RWPE1 (cell line): ENCODE measurements around the gene MACF1.

Source experiments
- CTCF ChIA-PET: fragments of 350-600 bp; sonication (Branson Sonifier 250); formaldehyde crosslinking; extraction: SDS; loops from one replicate; lab custom pipeline; 2021; lab: Yijun Ruan, JAX
- POLR2A ChIA-PET: fragments of 400-600 bp; formaldehyde crosslinking; extraction: SDS; loops from one replicate; lab custom pipeline; 2020; ENCODE audit warnings: antibody characterized with exemption; ENCODE audit not compliant: low non-redundant PET; lab: Yijun Ruan, JAX
- DNase-seq: peaks from one replicate; pipeline ENCODE4 v3.0.0; 2012; ENCODE audit warnings: low spot score
- H3K27ac ChIP-seq: fragments of 450-650 bp; 2 replicates; pipeline ENCODE4 v1.5.1; 2017
- CTCF ChIP-seq: fragments of 450-650 bp; conservative IDR thresholded peaks from 2 replicates; pipeline ENCODE4 v1.5.1; 2017; ENCODE audit warnings: low read depth, mild to moderate bottlenecking

The MACF1 gene

GRCh38 chr1:39352881-39353280 lies 148.4 kb downstream of the MACF1 start:
- POLR2A ChIA-PET: no interaction called here

GRCh38 chr1:39354572-39354971 lies 150.1 kb downstream of the MACF1 start:
- no peak overlapping the region for H3K27ac ChIP-seq
- CTCF ChIA-PET: interaction anchor here (0.7 kb wide), 1 partner anchor 59 kb away, joined by 3 read pairs; no protein-coding TSS in a partner anchor
- POLR2A ChIA-PET: no interaction called here
- no peak for TF ChIP-seq CTCF
- no peak for DNase-seq

More at GRCh38 chr1:39352881-39353280, 148.4 kb downstream of the MACF1 start:
- no peak for TF ChIP-seq CTCF
- CTCF ChIA-PET: no interaction called here
- H3K27ac ChIP-seq: no peak overlapping the region
- no peak for DNase-seq

GRCh38 chr1:39358491-39358890 lies 154.0 kb downstream of the MACF1 start:
- H3K27ac ChIP-seq: no peak overlapping the region
- ChIA-PET POLR2A (no interaction called here), CTCF (interaction anchor here (0.6 to 0.9 kb wide), 2 partner anchors 23 to 40 kb away, joined by 3 read pairs; no protein-coding TSS in a partner anchor)
- no peak for TF ChIP-seq CTCF
- DNase-seq: no peak

GRCh38 chr1:39359028-39359570 lies 154.6 kb downstream of the MACF1 start:
- CTCF ChIA-PET: interaction anchor here (0.9 kb wide), 1 partner anchor 22 kb away, joined by 3 read pairs; no protein-coding TSS in a partner anchor
- DNase-seq: no peak

GRCh38 chr1:39360731-39361130 lies 156.2 kb downstream of the MACF1 start:
- ChIA-PET CTCF (no interaction called here), POLR2A (no interaction called here)
- no peak for DNase-seq
- no peak for TF ChIP-seq CTCF
- no peak overlapping the region for H3K27ac ChIP-seq

More at GRCh38 chr1:39359028-39359570, 154.6 kb downstream of the MACF1 start:
- no peak overlapping the region for H3K27ac ChIP-seq
- POLR2A ChIA-PET: no interaction called here
- no peak for TF ChIP-seq CTCF

GRCh38 chr1:39361446-39361845 lies 157.0 kb downstream of the MACF1 start:
- ChIA-PET CTCF (interaction anchor here (0.5 to 1.1 kb wide), 2 partner anchors 14 to 17 kb away, joined by 3 to 4 read pairs; no protein-coding TSS in a partner anchor), POLR2A (no interaction called here)
- no peak for TF ChIP-seq CTCF
- H3K27ac ChIP-seq: no peak overlapping the region
- DNase-seq: no peak
